B cell (primary cell): Measurements from ENCODE around the gene ZDHHC14.

Experiments
- CTCF ChIP-seq: fragments of 200-600 bp; IDR thresholded peaks from one replicate; pipeline ENCODE4 v1.8.0; 2022; ENCODE audit warnings: antibody characterized with exemption, mild to moderate bottlenecking
- EZH2 ChIP-seq: IDR thresholded peaks from 2 replicates; pipeline ENCODE4 v1.6.1; 2012; ENCODE audit warnings: borderline replicate concordance, low read depth, mild to moderate bottlenecking, moderate library complexity, low read length; ENCODE audit not compliant: insufficient read depth, poor library complexity, severe bottlenecking

DNA sequence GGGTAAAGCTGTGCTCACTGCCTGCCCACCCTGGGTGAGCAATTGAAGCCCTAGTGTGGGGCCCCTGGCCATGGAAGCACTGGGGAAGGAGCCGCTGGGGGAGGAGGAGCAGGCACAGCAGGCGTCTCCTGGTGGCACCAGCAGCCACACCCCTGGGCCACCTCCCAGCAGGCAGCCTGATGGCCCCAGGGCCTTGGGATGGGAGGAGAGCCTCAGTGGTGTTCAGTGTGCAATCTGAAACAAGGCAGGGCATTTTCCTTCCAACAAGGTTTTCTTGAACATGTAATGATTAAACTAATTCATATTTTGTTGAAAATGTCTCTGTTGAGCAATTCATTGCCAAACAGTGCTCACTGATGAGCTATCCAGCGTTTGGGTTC is 151.0 kb downstream of the ZDHHC14 start:
- TF ChIP-seq CTCF, result no peak
- no peak for TF ChIP-seq EZH2
